ENCODE results near the gene KIF21B.

KIF21B gene

GRCh38 chr1:200971428-200971903, 52.0 kb downstream of the KIF21B start:
- DNase-seq (ENCODE audit: low read depth), result no peak
- H3K4me3 ChIP-seq (ENCODE audit: control insufficient read depth, low read depth, low read length), result no peak overlapping the region
- no peak for TF ChIP-seq CTCF (conservative IDR thresholded peaks at IDR 0.05; ENCODE audit: control insufficient read depth, insufficient read depth, low read depth, low read length)

- DNase-seq (ENCODE audit: low read depth), result no peak
- no peak overlapping the region for H3K4me3 ChIP-seq (ENCODE audit: control insufficient read depth, low read depth, low read length)
- no peak for TF ChIP-seq CTCF (conservative IDR thresholded peaks at IDR 0.05; ENCODE audit: control insufficient read depth, insufficient read depth, low read depth, low read length)
Observed at GRCh38 chr1:200970771-200971427, 52.6 kb downstream of the KIF21B start.

GRCh38 chr1:200969726-200970561, 53.6 kb downstream of the KIF21B start:
- DNase-seq (ENCODE audit: low read depth), result no peak
- no peak overlapping the region for H3K4me3 ChIP-seq (ENCODE audit: control insufficient read depth, low read depth, low read length)
- no peak for TF ChIP-seq CTCF (conservative IDR thresholded peaks at IDR 0.05; ENCODE audit: control insufficient read depth, insufficient read depth, low read depth, low read length)

- no peak overlapping the region for H3K4me3 ChIP-seq (ENCODE audit: control insufficient read depth, low read depth, low read length)
- no peak for DNase-seq (ENCODE audit: low read depth)
- TF ChIP-seq CTCF (conservative IDR thresholded peaks at IDR 0.05; ENCODE audit: control insufficient read depth, insufficient read depth, low read depth, low read length), result no peak
Observed at GRCh38 chr1:200968469-200969410, 54.8 kb downstream of the KIF21B start.

GRCh38 chr1:200967693-200968468, 55.6 kb downstream of the KIF21B start:
- DNase-seq (ENCODE audit: low read depth), result no peak
- TF ChIP-seq CTCF (conservative IDR thresholded peaks at IDR 0.05; ENCODE audit: control insufficient read depth, insufficient read depth, low read depth, low read length), result no peak
- H3K4me3 ChIP-seq (ENCODE audit: control insufficient read depth, low read depth, low read length), result no peak overlapping the region
